ENCODE measurements around the gene SV2B.
A peak's percentile ranks its signal among the peaks of the same experiment; 100 is the strongest.

The SV2B gene

GRCh38 chr15:91183596-91183995, 83.5 kb downstream of the SV2B start:
- no peak for DNase-seq (ENCODE audit: low read depth, low spot score)
- no peaks in the 10 kb centered on the region for H3K9me3 ChIP-seq (ENCODE audit: low read depth, low read length)
- H3K36me3 ChIP-seq (ENCODE audit: insufficient read depth, low read length) = no peaks in the 10 kb centered on the region
- no peak overlapping the region for H3K9ac ChIP-seq (ENCODE audit: insufficient read length)
- no peak overlapping the region for H3K27ac ChIP-seq
- TF ChIP-seq POLR2AphosphoS5 (IDR thresholded peaks at IDR 0.05; ENCODE audit: borderline replicate concordance, low read depth, low read length) (no peak), EZH2 (IDR thresholded peaks at IDR 0.05) (no peak), FOXP2 (optimal IDR thresholded peaks at IDR 0.05; ENCODE audit: control extremely low read depth, extremely low read length, insufficient read depth) (no peak)
- H3K4me3 ChIP-seq = no peak overlapping the region

- no peak overlapping the region for H3K9ac ChIP-seq (ENCODE audit: insufficient read length)
These were observed 84.4 kb downstream of the SV2B start for GRCh38 chr15:91184441-91184840.

GRCh38 chr15:91186904-91187656, 87.0 kb downstream of the SV2B start:
- Histone ChIP-seq H3K4me3 (no peak overlapping the region), H3K9ac (ENCODE audit: insufficient read length) (no peak overlapping the region), H3K27ac (no peak overlapping the region), H3K9me3 (ENCODE audit: low read depth, low read length) (no peaks in the 10 kb centered on the region), H3K36me3 (ENCODE audit: insufficient read depth, low read length) (no peaks in the 10 kb centered on the region)
- peak; percentile 35 for DNase-seq (ENCODE audit: low read depth, low spot score)
- TF ChIP-seq EZH2 (IDR thresholded peaks at IDR 0.05) = no peak
- no peak for TF ChIP-seq FOXP2 (optimal IDR thresholded peaks at IDR 0.05; ENCODE audit: control extremely low read depth, extremely low read length, insufficient read depth)
- TF ChIP-seq POLR2AphosphoS5 (IDR thresholded peaks at IDR 0.05; ENCODE audit: borderline replicate concordance, low read depth, low read length) = no peak

More at GRCh38 chr15:91184441-91184840, 84.4 kb downstream of the SV2B start:
- TF ChIP-seq EZH2 (IDR thresholded peaks at IDR 0.05) (no peak), FOXP2 (optimal IDR thresholded peaks at IDR 0.05; ENCODE audit: control extremely low read depth, extremely low read length, insufficient read depth) (no peak), POLR2AphosphoS5 (IDR thresholded peaks at IDR 0.05; ENCODE audit: borderline replicate concordance, low read depth, low read length) (no peak)
- Histone ChIP-seq H3K4me3 (no peak overlapping the region), H3K36me3 (ENCODE audit: insufficient read depth, low read length) (no peaks in the 10 kb centered on the region), H3K27ac (no peak overlapping the region), H3K9me3 (ENCODE audit: low read depth, low read length) (no peaks in the 10 kb centered on the region)
- no peak for DNase-seq (ENCODE audit: low read depth, low spot score)

GRCh38 chr15:91192285-91192684, 92.2 kb downstream of the SV2B start:
- H3K9me3 ChIP-seq (ENCODE audit: low read depth, low read length) = no peaks in the 10 kb centered on the region
- H3K27ac ChIP-seq = no peak overlapping the region
- DNase-seq (ENCODE audit: low read depth, low spot score) = no peak
- no peak overlapping the region for H3K4me3 ChIP-seq
- no peak overlapping the region for H3K9ac ChIP-seq (ENCODE audit: insufficient read length)
- no peaks in the 10 kb centered on the region for H3K36me3 ChIP-seq (ENCODE audit: insufficient read depth, low read length)
- TF ChIP-seq EZH2 (IDR thresholded peaks at IDR 0.05) (no peak), FOXP2 (optimal IDR thresholded peaks at IDR 0.05; ENCODE audit: control extremely low read depth, extremely low read length, insufficient read depth) (no peak), POLR2AphosphoS5 (IDR thresholded peaks at IDR 0.05; ENCODE audit: borderline replicate concordance, low read depth, low read length) (no peak)

GRCh38 chr15:91192690-91193377, 92.8 kb downstream of the SV2B start:
- Histone ChIP-seq H3K36me3 (ENCODE audit: insufficient read depth, low read length) (no peaks in the 10 kb centered on the region), H3K27ac (no peak overlapping the region), H3K9me3 (ENCODE audit: low read depth, low read length) (no peaks in the 10 kb centered on the region), H3K9ac (ENCODE audit: insufficient read length) (no peak overlapping the region), H3K4me3 (no peak overlapping the region)
- TF ChIP-seq EZH2 (IDR thresholded peaks at IDR 0.05) = no peak
- TF ChIP-seq FOXP2 (optimal IDR thresholded peaks at IDR 0.05; ENCODE audit: control extremely low read depth, extremely low read length, insufficient read depth) = no peak
- no peak for TF ChIP-seq POLR2AphosphoS5 (IDR thresholded peaks at IDR 0.05; ENCODE audit: borderline replicate concordance, low read depth, low read length)
- DNase-seq (ENCODE audit: low read depth, low spot score) = no peak

- DNase-seq (ENCODE audit: low read depth, low spot score) = no peak
- Histone ChIP-seq H3K4me3 (no peak overlapping the region), H3K9ac (ENCODE audit: insufficient read length) (no peak overlapping the region), H3K36me3 (ENCODE audit: insufficient read depth, low read length) (no peaks in the 10 kb centered on the region), H3K9me3 (ENCODE audit: low read depth, low read length) (no peaks in the 10 kb centered on the region), H3K27ac (no peak overlapping the region)
- TF ChIP-seq EZH2 (IDR thresholded peaks at IDR 0.05) (no peak), POLR2AphosphoS5 (IDR thresholded peaks at IDR 0.05; ENCODE audit: borderline replicate concordance, low read depth, low read length) (no peak), FOXP2 (optimal IDR thresholded peaks at IDR 0.05; ENCODE audit: control extremely low read depth, extremely low read length, insufficient read depth) (no peak)
These were observed 93.3 kb downstream of the SV2B start for GRCh38 chr15:91193378-91193720.

- H3K27ac ChIP-seq = no peak overlapping the region
- no peaks in the 10 kb centered on the region for H3K36me3 ChIP-seq (ENCODE audit: insufficient read depth, low read length)
- TF ChIP-seq EZH2 (IDR thresholded peaks at IDR 0.05) (no peak), POLR2AphosphoS5 (IDR thresholded peaks at IDR 0.05; ENCODE audit: borderline replicate concordance, low read depth, low read length) (no peak), FOXP2 (optimal IDR thresholded peaks at IDR 0.05; ENCODE audit: control extremely low read depth, extremely low read length, insufficient read depth) (no peak)
- no peak for DNase-seq (ENCODE audit: low read depth, low spot score)
- no peak overlapping the region for H3K9ac ChIP-seq (ENCODE audit: insufficient read length)
- H3K4me3 ChIP-seq = no peak overlapping the region
- no peaks in the 10 kb centered on the region for H3K9me3 ChIP-seq (ENCODE audit: low read depth, low read length)
These were observed 96.1 kb downstream of the SV2B start for GRCh38 chr15:91196127-91196526.

- DNase-seq (ENCODE audit: low read depth, low spot score) = no peak
- no peak overlapping the region for H3K27ac ChIP-seq
- TF ChIP-seq FOXP2 (optimal IDR thresholded peaks at IDR 0.05; ENCODE audit: control extremely low read depth, extremely low read length, insufficient read depth) = no peak
- TF ChIP-seq EZH2 (IDR thresholded peaks at IDR 0.05) = no peak
- no peak for TF ChIP-seq POLR2AphosphoS5 (IDR thresholded peaks at IDR 0.05; ENCODE audit: borderline replicate concordance, low read depth, low read length)
These were observed 96.7 kb downstream of the SV2B start for GRCh38 chr15:91196768-91197167.

More at GRCh38 chr15:91196768-91197167, 96.7 kb downstream of the SV2B start:
- H3K9ac ChIP-seq (ENCODE audit: insufficient read length) = no peak overlapping the region
- H3K36me3 ChIP-seq (ENCODE audit: insufficient read depth, low read length) = no peaks in the 10 kb centered on the region
- no peak overlapping the region for H3K4me3 ChIP-seq
- H3K9me3 ChIP-seq (ENCODE audit: low read depth, low read length) = no peaks in the 10 kb centered on the region

All from SK-N-MC (cell line).